H1 (cell line): Measurements from ENCODE around the gene NDUFS3. TPM values are rescaled to one million over a fixed set of nuclear protein-coding genes. Genes with fewer than 3 reads are reported as not detected.

Source experiments
- CBX8 ChIP-seq: fragments of 300-800, 300-1000 bp; sonication (generic); IDR thresholded peaks from 2 replicates; pipeline ENCODE4 v1.7.1; 2016; ENCODE audit warnings: low read depth, low read length, borderline replicate concordance
- CHD7 ChIP-seq: fragments of 300-600 bp; sonication (generic); IDR thresholded peaks from 2 replicates; pipeline ENCODE4 v1.7.1; 2012; ENCODE audit warnings: low read length, moderate library complexity, mild to moderate bottlenecking, inconsistent platforms; ENCODE audit not compliant: insufficient replicate concordance
- RBBP5 ChIP-seq: IDR thresholded peaks from 2 replicates; pipeline ENCODE4 v1.7.1; 2012; ENCODE audit warnings: low read depth, mild to moderate bottlenecking, inconsistent platforms, low read length, moderate library complexity, borderline replicate concordance
- RNF2 ChIP-seq: fragments of 200-900, 300-1000 bp; sonication (generic); IDR thresholded peaks from 2 replicates; pipeline ENCODE4 v1.7.1; 2016; ENCODE audit warnings: borderline replicate concordance, low read depth, mild to moderate bottlenecking, antibody characterized with exemption, low read length; ENCODE audit not compliant: poor library complexity, severe bottlenecking; ENCODE audit errors: missing control alignments
- SP2 ChIP-seq: IDR thresholded peaks from 2 replicates; pipeline ENCODE4 v1.6.1; 2012; ENCODE audit warnings: mild to moderate bottlenecking, low read length, inconsistent platforms
- polyA plus RNA-seq, 7 experiments: library from polyadenylated mRNA; depleted of rRNA in 3 of 7; stranded (reverse) in 5 of 7; unstranded in 2 of 7; fragments of >200 nt in 5 of 7; fragments of 200-250 nt in 2 of 7; gene quantifications; 1 replicate in 5 of 7; 2 replicates in 1 of 7; 4 replicates in 1 of 7; pipeline versions ENCODE4 v1.2.1 to v1.2.3, GENCODE V29; 2011 to 2013; ENCODE audit warnings: missing spikeins in 2 of 7, mixed read lengths in 2 of 7
- total RNA-seq: library from RNA; stranded (reverse); fragmentation: NEBNext Ultra II Directional; extraction: Animal tissue kit (Norgen Biotek cat#: 25700); gene quantifications from 2 replicates; pipeline ENCODE4 v1.2.1, GENCODE V29; 2021

Gene NDUFS3
- total and polyA plus RNA-seq, 2 of the 8 experiments (the other 6 are each of a cell fraction or from before 2014, with no cell fraction given) = 135 to 241 TPM

DNA sequence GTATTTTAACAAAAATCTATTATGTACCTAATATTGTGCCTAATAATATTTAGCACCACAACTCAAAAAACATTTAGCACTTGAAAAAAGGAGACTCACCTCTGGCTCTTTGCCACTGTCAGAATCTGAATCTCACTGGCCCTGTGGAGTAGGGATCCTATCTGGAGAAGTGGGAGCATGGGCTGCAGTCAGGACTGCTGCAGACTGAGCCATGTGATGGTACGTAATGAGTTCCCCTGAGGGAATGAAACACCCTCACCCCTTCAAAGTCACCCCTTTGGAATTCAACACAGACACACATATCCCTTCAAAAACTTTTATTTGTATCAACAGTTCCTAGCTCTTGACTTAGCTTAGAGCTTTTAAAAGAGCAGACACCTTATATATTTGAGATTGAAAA lies 7.0 kb upstream of the NDUFS3 start (continued):
- TF ChIP-seq CHD7 (no peak), CBX8 (no peak), RNF2 (no peak), RBBP5 (no peak), SP2 (no peak)
